Erythroblast (primary cell): ENCODE measurements around the gene CAPNS1.

ENCODE experiments used
- DNase-seq, 2 experiments: peaks; one replicate each; lab custom pipeline; 2025; lab: John Stamatoyannopoulos, UW
- GATA1 ChIP-seq: IDR thresholded peaks from 2 replicates; pipeline ENCODE4 v1.6.1; 2011; ENCODE audit warnings: low read depth, mild to moderate bottlenecking, control low read depth, low read length, moderate library complexity
- POLR2A ChIP-seq: IDR thresholded peaks from 2 replicates; pipeline ENCODE4 v1.6.1; 2011; ENCODE audit warnings: mild to moderate bottlenecking, low read length

The CAPNS1 gene

DNA sequence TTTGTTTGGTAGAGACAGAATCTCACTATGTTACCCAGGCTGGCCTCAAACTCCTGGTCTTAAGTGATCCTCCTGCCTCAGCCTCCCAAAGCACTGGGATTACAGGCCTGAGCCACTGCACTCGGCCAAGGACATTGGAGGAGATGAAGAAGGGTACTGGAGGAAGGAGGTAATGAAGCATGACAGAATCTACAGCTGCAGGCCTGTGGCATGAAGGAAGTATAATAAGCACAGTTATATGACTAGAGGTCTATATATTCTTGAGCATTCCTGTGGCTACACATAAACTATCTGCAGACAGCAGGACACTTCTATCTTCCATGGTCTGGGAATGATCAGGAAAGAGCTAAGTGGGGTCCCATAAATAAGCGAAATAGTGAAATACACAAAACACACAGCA, 56.4 kb downstream of the CAPNS1 start:
- no peak for DNase-seq
- TF ChIP-seq POLR2A, result no peak
- TF ChIP-seq GATA1, result no peak

DNA sequence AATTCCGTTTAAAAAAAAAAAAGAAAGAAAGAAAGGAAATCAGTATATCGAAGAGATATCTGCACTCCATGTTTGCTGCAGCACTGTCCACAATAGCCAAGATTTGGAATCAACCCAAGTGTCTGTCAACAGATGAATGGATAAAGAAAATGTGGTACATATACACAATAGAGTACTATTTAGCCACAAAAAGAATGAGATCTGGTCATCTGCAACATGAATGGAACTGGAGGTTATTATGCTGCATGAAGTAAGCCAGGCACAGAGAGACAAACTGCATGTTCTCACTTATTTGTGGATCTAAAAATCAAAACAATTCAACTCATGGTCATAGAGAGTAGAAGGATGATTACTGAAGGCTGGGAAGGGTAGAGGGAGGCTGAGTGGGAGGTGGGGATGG, 58.3 kb downstream of the CAPNS1 start:
- no peak for DNase-seq
- TF ChIP-seq POLR2A (no peak), GATA1 (no peak)
